Progenitor cell of endocrine pancreas (in vitro differentiated cells): ENCODE results near the gene PSMB5. TPM values are rescaled to one million over a fixed set of nuclear protein-coding genes. Genes with fewer than 3 reads are reported as not detected.

Experiments used
- DNase-seq: peaks from one replicate; pipeline ENCODE4 v3.0.0; 2021; ENCODE audit warnings: low spot score; ENCODE audit not compliant: unreplicated experiment
- H3K27ac Mint-ChIP-seq: 2 replicates; pipeline ENCODE4 v1.8.0; 2021; ENCODE audit warnings: mild to moderate bottlenecking, moderate library complexity, mixed read lengths
- H3K27me3 Mint-ChIP-seq: 2 replicates; pipeline ENCODE4 v1.8.0; 2021; ENCODE audit warnings: mixed read lengths
- H3K36me3 Mint-ChIP-seq: 2 replicates; pipeline ENCODE4 v1.8.0; 2022; ENCODE audit warnings: mixed read lengths; ENCODE audit not compliant: insufficient read depth
- H3K4me1 Mint-ChIP-seq: 2 replicates; pipeline ENCODE4 v1.8.0; 2021; ENCODE audit warnings: low read depth, mixed read lengths
- H3K4me3 Mint-ChIP-seq: 2 replicates; pipeline ENCODE4 v1.8.0; 2021; ENCODE audit warnings: low read depth, mild to moderate bottlenecking, moderate library complexity, mixed read lengths
- H3K9me3 Mint-ChIP-seq: 2 replicates; pipeline ENCODE4 v1.8.0; 2021; ENCODE audit warnings: low read depth, mixed read lengths
- total RNA-seq: library from RNA; stranded (reverse); gene quantifications from 2 replicates; pipeline ENCODE4 v1.2.1, GENCODE V29; 2021
- TF ChIP-seq, protein P1 (sequence below): fragments of 200-600 bp; sonication (generic); IDR thresholded peaks from one replicate; pipeline ENCODE4 v1.5.0; 2021; ENCODE audit warnings: antibody characterized with exemption, mild to moderate bottlenecking; ENCODE audit not compliant: unreplicated experiment

PSMB5 gene
- total RNA-seq, 1 donor from 2014 or later: 156 TPM

DNA sequence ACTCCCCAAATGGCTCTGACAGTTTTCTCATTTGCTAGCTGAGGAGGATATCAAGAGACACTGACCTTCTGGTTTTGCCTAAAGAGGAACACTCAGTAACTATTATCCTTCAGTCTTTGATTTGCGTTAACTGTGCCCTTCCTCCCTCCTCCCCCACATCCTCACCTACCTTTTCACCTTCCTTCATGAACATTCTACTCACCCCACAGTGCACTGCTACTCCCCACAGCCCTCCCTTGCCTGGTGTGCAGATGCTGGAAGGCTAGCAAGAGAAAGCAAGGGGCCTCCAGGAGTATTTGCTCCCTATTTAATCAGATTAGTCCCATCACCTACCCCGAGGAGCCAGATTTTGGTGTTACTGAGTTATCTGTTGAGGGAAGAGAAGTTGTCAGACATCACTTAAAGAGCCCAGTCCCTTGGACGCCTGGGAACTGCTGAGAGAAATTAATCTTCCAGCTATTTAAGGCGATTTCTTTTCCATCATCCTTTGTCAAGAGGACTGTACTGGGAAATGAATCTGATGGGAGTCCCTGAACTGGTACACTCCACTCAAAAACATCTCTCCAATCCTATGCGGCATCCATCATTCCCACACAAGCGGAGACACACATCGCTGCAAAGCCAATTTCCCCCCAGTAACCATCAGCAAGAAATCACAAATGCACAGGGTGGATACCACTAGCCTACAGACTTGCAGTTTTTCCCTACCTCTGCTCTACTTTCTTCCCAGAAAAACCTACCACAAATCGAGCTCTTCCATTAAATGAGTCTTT lies 11.5 kb downstream of the PSMB5 start:
- Mint-ChIP-seq H3K27me3 (no peaks in the 10 kb centered on the region), H3K27ac (no peak overlapping the region), H3K9me3 (no peaks in the 10 kb centered on the region), H3K4me3 (no peak overlapping the region), H3K4me1 (peaks cover 25% of the 10 kb centered on the region), H3K36me3 (peaks cover 18% of the 10 kb centered on the region)
- TF ChIP-seq, protein P1, sequence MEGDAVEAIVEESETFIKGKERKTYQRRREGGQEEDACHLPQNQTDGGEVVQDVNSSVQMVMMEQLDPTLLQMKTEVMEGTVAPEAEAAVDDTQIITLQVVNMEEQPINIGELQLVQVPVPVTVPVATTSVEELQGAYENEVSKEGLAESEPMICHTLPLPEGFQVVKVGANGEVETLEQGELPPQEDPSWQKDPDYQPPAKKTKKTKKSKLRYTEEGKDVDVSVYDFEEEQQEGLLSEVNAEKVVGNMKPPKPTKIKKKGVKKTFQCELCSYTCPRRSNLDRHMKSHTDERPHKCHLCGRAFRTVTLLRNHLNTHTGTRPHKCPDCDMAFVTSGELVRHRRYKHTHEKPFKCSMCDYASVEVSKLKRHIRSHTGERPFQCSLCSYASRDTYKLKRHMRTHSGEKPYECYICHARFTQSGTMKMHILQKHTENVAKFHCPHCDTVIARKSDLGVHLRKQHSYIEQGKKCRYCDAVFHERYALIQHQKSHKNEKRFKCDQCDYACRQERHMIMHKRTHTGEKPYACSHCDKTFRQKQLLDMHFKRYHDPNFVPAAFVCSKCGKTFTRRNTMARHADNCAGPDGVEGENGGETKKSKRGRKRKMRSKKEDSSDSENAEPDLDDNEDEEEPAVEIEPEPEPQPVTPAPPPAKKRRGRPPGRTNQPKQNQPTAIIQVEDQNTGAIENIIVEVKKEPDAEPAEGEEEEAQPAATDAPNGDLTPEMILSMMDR: no peak
- DNase-seq: no peak

DNA sequence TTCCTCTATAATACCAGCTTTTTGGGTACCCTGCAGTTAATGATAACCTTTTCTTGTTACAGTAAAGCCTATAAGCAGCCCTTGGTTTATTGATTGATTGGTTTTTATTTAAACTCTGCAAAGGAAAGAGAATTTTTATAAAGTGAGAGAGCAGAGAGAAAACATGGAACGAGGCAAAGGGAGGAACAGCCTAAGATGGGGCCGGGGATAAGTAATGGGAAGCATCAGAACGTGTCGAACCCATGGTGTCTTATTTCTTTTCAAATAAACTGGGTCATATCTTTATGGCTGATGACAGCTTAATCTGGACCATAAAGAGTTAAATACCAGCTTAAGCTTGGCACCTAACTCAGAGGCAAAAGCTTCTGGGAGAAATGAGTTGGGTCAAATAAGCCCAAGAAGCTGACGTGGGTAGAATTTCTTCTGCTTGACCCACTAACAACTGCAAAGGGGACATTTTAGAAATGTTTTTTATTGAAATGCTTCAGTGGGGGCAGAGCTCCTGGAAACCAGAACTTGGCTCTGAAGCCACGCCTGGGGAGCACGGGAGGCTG lies 12.7 kb downstream of the PSMB5 start:
- Mint-ChIP-seq H3K27me3 (no peaks in the 10 kb centered on the region), H3K9me3 (no peaks in the 10 kb centered on the region), H3K27ac (no peak overlapping the region), H3K4me3 (no peak overlapping the region), H3K36me3 (peaks cover 14% of the 10 kb centered on the region), H3K4me1 (peaks cover 25% of the 10 kb centered on the region)
- TF ChIP-seq, protein P1: no peak
- DNase-seq: no peak

DNA sequence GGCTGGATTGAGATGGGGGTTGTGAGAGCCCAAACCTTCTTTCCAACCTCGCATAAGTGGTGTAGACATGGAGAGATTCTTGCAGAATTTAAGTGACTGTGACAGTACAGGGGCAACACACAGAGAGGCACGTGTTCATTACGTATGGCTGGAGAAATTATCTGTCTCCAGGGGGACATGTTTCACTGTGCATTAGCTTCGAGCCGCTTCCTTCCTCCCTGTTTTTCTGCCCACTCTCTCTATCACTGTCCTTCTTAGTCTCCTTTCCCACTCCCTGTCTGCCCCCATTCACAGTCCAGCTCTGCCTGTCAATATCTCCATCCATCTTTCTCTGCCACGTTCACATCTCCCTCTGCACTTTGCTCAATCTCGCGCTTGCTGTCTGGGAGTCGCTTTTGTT lies 13.3 kb downstream of the PSMB5 start:
- no peak overlapping the region for H3K27ac Mint-ChIP-seq
- H3K9me3 Mint-ChIP-seq: no peaks in the 10 kb centered on the region
- H3K36me3 Mint-ChIP-seq: peaks cover 14% of the 10 kb centered on the region
- peaks cover 25% of the 10 kb centered on the region for H3K4me1 Mint-ChIP-seq
- TF ChIP-seq, protein P1: no peak
- DNase-seq: no peak
- no peaks in the 10 kb centered on the region for H3K27me3 Mint-ChIP-seq
- H3K4me3 Mint-ChIP-seq: no peak overlapping the region

DNA sequence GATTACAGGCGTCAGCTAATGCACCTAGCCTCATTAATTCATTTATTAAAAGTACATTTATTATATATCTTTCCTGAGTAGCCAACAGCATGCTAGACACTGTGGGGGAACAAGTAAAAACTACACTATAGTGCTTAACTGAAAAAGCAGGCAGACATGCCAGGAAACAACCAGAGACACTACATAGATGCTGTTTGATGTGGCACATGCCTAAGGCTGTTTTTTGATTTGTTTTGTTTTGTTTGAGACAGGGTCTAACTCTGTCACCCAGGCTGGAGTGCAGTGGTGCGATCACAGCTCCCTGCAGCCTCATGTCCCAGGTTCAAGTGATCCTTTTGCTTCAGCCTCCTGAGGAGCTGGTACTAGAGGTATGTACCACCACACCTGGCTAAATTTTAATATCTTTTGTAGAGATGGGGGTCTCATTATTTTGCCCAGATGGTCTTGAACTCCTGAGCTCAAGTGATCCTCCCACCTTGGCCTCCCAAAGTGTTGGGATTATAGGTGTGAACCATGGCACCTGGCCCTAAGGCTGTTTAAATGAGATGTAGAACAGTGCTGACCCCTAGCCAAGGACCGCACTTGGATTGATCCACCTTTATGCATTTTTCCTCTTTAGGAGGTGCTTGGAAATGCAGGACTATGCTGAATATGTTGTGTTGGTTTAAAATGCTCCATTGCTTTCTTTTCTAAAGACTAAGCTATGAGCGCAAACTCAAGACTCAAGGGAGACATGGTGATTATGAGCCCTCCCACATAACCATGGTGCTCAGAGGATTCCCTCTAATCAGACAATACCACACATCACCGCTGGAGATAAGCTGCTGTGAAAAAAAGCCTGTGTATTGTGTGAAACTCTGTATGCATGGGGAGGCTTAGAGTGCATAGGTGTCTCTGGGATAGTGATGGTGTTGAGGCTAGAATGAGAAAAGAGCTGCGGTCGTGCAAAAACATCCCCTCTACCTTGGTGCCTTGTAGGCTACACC lies 14.3 kb downstream of the PSMB5 start:
- Mint-ChIP-seq H3K4me1 (peaks cover 20% of the 10 kb centered on the region), H3K4me3 (no peak overlapping the region), H3K9me3 (no peaks in the 10 kb centered on the region), H3K27ac (no peak overlapping the region), H3K27me3 (no peaks in the 10 kb centered on the region), H3K36me3 (peaks cover 7% of the 10 kb centered on the region)
- TF ChIP-seq, protein P1: no peak
- no peak for DNase-seq

DNA sequence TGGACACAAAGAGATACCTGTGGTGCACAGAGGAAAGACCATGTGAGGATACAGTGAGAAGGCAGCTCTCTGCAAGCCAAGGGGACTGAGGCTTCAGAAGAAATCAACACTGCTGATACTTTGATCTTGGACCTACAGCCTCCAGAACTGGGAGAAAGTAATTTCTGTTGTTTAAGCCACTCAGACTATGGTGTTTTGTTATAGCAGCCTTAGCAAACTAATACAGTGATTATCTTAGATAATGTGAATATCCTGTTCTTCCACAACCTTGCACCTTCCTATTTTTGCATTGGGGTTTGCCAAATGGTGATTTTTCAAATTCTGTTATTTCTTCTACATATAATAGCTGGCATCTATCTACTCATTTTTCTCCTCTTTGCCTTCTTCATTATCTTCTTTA lies 16.6 kb downstream of the PSMB5 start:
- Mint-ChIP-seq H3K36me3 (no peaks in the 10 kb centered on the region), H3K27me3 (no peaks in the 10 kb centered on the region), H3K27ac (no peak overlapping the region), H3K9me3 (no peaks in the 10 kb centered on the region), H3K4me3 (no peak overlapping the region), H3K4me1 (peaks cover 8% of the 10 kb centered on the region)
- DNase-seq: no peak
- TF ChIP-seq, protein P1: no peak
